ENCODE data around the gene LIMK1. TPM values are rescaled to one million over a fixed set of nuclear protein-coding genes. Genes with fewer than 3 reads are reported as not detected.
A peak's percentile ranks its signal among the peaks of the same experiment; 100 is the strongest.

LIMK1 gene
- total RNA-seq, 2 donors from 2014 or later, result 11.1 to 16.5 TPM

GRCh38 chr7:74082770-74083116 lies 861 bp upstream of the LIMK1 start:
- intact Hi-C loops (cut with DNase I), result no loop called here
- Histone ChIP-seq H3K4me3 (no peak overlapping the region), H3K9ac (ENCODE audit: low read depth in 2 of 2, low read length in 2 of 2) (no peak overlapping the region), H3K27me3 (no peaks in the 10 kb centered on the region), H3K9me3 (no peaks in the 10 kb centered on the region), H3K36me3 (no peaks in the 10 kb centered on the region), H3K27ac (no peak overlapping the region), H3K4me1 (peaks cover 4% of the 10 kb centered on the region)
- TF ChIP-seq CTCF (IDR thresholded peaks at IDR 0.05), result no peak
- no peak for DNase-seq

GRCh38 chr7:74083928-74084721 lies 521 bp downstream of the LIMK1 start:
- Histone ChIP-seq H3K9me3 (no peaks in the 10 kb centered on the region), H3K27me3 (no peaks in the 10 kb centered on the region), H3K4me1 (peaks cover 4% of the 10 kb centered on the region), H3K36me3 (no peaks in the 10 kb centered on the region), H3K9ac (ENCODE audit: low read depth in 2 of 2, low read length in 2 of 2) (peak overlapping the region; percentile 66 to 70), H3K27ac (peak overlapping the region; percentile 12), H3K4me3 (peak overlapping the region; percentile 74)
- peak; percentile 63 for DNase-seq
- intact Hi-C loops (cut with DNase I), result no loop called here
- TF ChIP-seq CTCF (IDR thresholded peaks at IDR 0.05), result no peak

GRCh38 chr7:74084722-74085578 lies 1.3 kb downstream of the LIMK1 start:
- peak overlapping the region; percentile 66 to 70 for H3K9ac ChIP-seq (ENCODE audit: low read depth in 2 of 2, low read length in 2 of 2)
- H3K27ac ChIP-seq, result peak overlapping the region; percentile 12
- peak overlapping the region; percentile 74 for H3K4me3 ChIP-seq
- intact Hi-C loops (cut with DNase I), result no loop called here
- TF ChIP-seq CTCF (IDR thresholded peaks at IDR 0.05), result no peak
- H3K36me3 ChIP-seq, result no peaks in the 10 kb centered on the region
- H3K9me3 ChIP-seq, result no peaks in the 10 kb centered on the region
- no peak for DNase-seq
- no peaks in the 10 kb centered on the region for H3K27me3 ChIP-seq
- H3K4me1 ChIP-seq, result peaks cover 4% of the 10 kb centered on the region

GRCh38 chr7:74087791-74088453 lies 4.3 kb downstream of the LIMK1 start:
- Histone ChIP-seq H3K27me3 (no peaks in the 10 kb centered on the region), H3K9me3 (no peaks in the 10 kb centered on the region), H3K36me3 (no peaks in the 10 kb centered on the region), H3K27ac (no peak overlapping the region), H3K9ac (ENCODE audit: low read depth in 2 of 2, low read length in 2 of 2) (no peak overlapping the region), H3K4me3 (no peak overlapping the region), H3K4me1 (peaks cover 4% of the 10 kb centered on the region)
- no peak for TF ChIP-seq CTCF (IDR thresholded peaks at IDR 0.05)
- DNase-seq, result no peak
- intact Hi-C loops (cut with DNase I), result no loop called here

GRCh38 chr7:74092321-74092963 lies 8.8 kb downstream of the LIMK1 start:
- H3K36me3 ChIP-seq, result no peaks in the 10 kb centered on the region
- DNase-seq, result no peak
- intact Hi-C loops (cut with DNase I), result no loop called here
- H3K4me1 ChIP-seq, result peaks cover 7% of the 10 kb centered on the region
- H3K27me3 ChIP-seq, result no peaks in the 10 kb centered on the region
- H3K9ac ChIP-seq (ENCODE audit: low read depth in 2 of 2, low read length in 2 of 2), result peak overlapping the region in 1 of 2 donors; percentile 43
- H3K9me3 ChIP-seq, result no peaks in the 10 kb centered on the region
- TF ChIP-seq CTCF (IDR thresholded peaks at IDR 0.05), result no peak
- peak overlapping the region; percentile 55 for H3K27ac ChIP-seq
- H3K4me3 ChIP-seq, result no peak overlapping the region

Measured in colonic mucosa (tissue), 4 donors.